Endothelial cell of umbilical vein (primary cell): ENCODE results near the gene MAN2C1.

Source experiments
- POLR2A ChIP-seq: IDR thresholded peaks from 2 replicates; pipeline ENCODE4 v1.6.1; 2012; ENCODE audit warnings: low read depth, mild to moderate bottlenecking, control low read depth, low read length
- TF ChIP-seq, protein P1 (sequence below), 2 donors: IDR thresholded peaks; 1 replicate in 1 of 2; 2 replicates in 1 of 2; pipeline ENCODE4 v1.5.1; 2011; ENCODE audit warnings: low read length in 2 of 2, mild to moderate bottlenecking in 2 of 2, moderate library complexity in 2 of 2, control low read depth in 1 of 2, inconsistent platforms in 1 of 2, low read depth in 1 of 2; ENCODE audit not compliant: insufficient read depth in 1 of 2; ENCODE audit errors: extremely low read depth in 1 of 2

DNA sequence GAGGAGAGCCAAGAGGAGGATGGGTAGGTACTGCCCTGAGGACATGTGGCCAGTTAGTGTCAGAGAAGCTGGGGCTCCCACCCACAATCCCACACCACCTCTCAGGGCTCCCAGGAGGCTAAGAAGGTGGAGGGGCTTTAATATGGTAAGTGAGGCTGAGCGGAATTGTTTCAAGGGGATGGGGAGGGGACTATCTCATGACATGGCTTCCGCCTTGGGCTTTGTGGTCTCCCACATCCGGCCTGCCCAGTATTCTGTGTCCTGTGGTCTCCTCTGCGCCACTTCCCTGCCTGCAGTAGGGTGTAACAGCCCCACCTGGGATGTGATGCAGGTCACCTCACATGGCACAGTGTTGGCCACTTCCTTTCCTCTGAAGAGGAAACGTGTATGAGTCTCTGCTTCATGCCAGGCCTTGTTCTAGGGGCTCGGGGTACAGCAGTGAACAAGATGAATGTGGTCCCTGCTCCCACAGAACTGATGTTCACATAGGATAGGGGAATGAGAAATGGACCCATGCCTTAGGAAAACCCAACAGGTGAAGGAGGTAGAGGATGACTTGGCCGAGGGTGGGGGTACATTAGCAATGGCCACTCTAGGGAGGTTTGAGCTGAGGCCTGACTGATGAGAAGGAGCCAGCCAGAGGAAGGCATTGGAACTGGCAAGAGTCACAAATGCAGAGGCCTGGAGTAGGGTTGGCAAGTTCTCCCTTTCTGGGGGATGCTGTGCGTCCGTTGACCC is 18.4 kb downstream of the MAN2C1 start:
- TF ChIP-seq POLR2A: no peak
- TF ChIP-seq, protein P1, sequence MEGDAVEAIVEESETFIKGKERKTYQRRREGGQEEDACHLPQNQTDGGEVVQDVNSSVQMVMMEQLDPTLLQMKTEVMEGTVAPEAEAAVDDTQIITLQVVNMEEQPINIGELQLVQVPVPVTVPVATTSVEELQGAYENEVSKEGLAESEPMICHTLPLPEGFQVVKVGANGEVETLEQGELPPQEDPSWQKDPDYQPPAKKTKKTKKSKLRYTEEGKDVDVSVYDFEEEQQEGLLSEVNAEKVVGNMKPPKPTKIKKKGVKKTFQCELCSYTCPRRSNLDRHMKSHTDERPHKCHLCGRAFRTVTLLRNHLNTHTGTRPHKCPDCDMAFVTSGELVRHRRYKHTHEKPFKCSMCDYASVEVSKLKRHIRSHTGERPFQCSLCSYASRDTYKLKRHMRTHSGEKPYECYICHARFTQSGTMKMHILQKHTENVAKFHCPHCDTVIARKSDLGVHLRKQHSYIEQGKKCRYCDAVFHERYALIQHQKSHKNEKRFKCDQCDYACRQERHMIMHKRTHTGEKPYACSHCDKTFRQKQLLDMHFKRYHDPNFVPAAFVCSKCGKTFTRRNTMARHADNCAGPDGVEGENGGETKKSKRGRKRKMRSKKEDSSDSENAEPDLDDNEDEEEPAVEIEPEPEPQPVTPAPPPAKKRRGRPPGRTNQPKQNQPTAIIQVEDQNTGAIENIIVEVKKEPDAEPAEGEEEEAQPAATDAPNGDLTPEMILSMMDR (IDR thresholded peaks at IDR 0.05; ENCODE audit: extremely low read depth in 1 of 2, insufficient read depth in 1 of 2, low read depth in 1 of 2, low read length in 2 of 2): no peak
